Fibroblast of villous mesenchyme (primary cell): Measurements from ENCODE around the gene BTBD7. TPM values are rescaled to one million over a fixed set of nuclear protein-coding genes. Genes with fewer than 3 reads are reported as not detected.
A peak's percentile ranks its signal among the peaks of the same experiment; 100 is the strongest.

Experiments
- DNase-seq: peaks from one replicate; pipeline ENCODE4 v3.0.0-alpha.2; 2010; ENCODE audit warnings: low read depth
- H3K4me3 ChIP-seq: 2 replicates; pipeline ENCODE4 v1.5.1; 2011; ENCODE audit warnings: low read depth, mild to moderate bottlenecking, low read length
- total RNA-seq: library from RNA; depleted of rRNA; stranded (reverse); fragments of >200 nt; gene quantifications from 2 replicates; pipeline ENCODE4 v1.2.3, GENCODE V29; 2012
- TF ChIP-seq, protein P1 (sequence below): IDR thresholded peaks from 2 replicates; pipeline ENCODE4 v1.5.1; 2012; ENCODE audit warnings: low read depth, mild to moderate bottlenecking, low read length; ENCODE audit not compliant: insufficient read depth

The BTBD7 gene
- total RNA-seq, 1 donor: 35.4 TPM

GRCh38 chr14:93223565-93223964 is 109.3 kb downstream of the BTBD7 start:
- no peak for DNase-seq
- TF ChIP-seq, protein P1, sequence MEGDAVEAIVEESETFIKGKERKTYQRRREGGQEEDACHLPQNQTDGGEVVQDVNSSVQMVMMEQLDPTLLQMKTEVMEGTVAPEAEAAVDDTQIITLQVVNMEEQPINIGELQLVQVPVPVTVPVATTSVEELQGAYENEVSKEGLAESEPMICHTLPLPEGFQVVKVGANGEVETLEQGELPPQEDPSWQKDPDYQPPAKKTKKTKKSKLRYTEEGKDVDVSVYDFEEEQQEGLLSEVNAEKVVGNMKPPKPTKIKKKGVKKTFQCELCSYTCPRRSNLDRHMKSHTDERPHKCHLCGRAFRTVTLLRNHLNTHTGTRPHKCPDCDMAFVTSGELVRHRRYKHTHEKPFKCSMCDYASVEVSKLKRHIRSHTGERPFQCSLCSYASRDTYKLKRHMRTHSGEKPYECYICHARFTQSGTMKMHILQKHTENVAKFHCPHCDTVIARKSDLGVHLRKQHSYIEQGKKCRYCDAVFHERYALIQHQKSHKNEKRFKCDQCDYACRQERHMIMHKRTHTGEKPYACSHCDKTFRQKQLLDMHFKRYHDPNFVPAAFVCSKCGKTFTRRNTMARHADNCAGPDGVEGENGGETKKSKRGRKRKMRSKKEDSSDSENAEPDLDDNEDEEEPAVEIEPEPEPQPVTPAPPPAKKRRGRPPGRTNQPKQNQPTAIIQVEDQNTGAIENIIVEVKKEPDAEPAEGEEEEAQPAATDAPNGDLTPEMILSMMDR: no peak
- no peak overlapping the region for H3K4me3 ChIP-seq

GRCh38 chr14:93220509-93220908 is 112.3 kb downstream of the BTBD7 start:
- TF ChIP-seq, protein P1: no peak
- no peak overlapping the region for H3K4me3 ChIP-seq
- DNase-seq: no peak

DNA sequence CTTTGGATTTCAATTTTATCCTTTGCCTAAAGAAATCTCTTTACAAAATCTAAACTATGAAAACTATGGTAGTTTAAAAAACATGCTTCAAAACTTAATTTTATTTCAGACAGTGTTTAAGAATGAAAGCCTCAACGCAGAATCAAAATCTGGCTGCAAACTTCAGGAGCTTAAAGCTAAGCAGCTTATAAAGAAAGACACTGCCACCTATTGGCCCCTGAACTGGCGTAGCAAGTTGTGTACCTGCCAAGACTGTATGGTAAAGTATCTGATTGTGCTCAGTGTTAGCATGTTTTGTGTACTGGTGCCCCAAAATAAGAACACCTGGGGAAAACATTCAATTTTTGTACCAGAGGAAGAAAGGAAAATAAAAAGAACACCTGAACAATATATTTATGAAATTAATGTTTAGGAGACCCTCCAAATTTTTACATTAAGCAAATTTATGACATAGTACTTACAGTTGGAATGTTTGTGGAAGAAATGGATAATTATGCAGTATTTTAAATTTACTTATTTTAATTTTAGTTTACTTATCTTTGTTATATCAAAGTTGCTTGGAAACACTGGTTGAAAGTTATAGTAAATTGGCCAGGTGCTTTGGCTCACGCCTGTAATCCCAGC is 113.6 kb downstream of the BTBD7 start:
- H3K4me3 ChIP-seq: no peak overlapping the region
- DNase-seq: peak; percentile 66
- TF ChIP-seq, protein P1: peak; percentile 58

DNA sequence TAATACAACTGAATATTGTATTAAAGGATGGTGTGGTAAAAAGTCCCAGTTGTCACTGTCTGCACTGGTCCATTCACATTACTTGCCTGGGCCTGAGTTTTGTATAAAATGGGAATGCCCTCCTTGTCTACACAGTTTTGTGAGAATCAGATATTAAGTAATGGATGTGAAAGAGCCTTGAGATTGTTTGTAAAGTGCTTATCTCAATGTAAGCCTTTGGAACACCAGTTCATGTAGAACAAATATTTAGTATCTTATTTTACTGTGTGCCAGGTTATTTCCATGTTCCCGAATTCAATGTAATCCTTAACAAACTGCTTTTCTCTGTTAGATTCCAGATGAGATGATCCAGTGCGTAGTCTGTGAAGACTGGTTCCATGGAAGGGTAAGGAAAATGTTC is 118.2 kb downstream of the BTBD7 start:
- H3K4me3 ChIP-seq: no peak overlapping the region
- TF ChIP-seq, protein P1: no peak
- DNase-seq: no peak

GRCh38 chr14:93212432-93212831 is 120.4 kb downstream of the BTBD7 start:
- TF ChIP-seq, protein P1: no peak
- no peak overlapping the region for H3K4me3 ChIP-seq
- DNase-seq: no peak

DNA sequence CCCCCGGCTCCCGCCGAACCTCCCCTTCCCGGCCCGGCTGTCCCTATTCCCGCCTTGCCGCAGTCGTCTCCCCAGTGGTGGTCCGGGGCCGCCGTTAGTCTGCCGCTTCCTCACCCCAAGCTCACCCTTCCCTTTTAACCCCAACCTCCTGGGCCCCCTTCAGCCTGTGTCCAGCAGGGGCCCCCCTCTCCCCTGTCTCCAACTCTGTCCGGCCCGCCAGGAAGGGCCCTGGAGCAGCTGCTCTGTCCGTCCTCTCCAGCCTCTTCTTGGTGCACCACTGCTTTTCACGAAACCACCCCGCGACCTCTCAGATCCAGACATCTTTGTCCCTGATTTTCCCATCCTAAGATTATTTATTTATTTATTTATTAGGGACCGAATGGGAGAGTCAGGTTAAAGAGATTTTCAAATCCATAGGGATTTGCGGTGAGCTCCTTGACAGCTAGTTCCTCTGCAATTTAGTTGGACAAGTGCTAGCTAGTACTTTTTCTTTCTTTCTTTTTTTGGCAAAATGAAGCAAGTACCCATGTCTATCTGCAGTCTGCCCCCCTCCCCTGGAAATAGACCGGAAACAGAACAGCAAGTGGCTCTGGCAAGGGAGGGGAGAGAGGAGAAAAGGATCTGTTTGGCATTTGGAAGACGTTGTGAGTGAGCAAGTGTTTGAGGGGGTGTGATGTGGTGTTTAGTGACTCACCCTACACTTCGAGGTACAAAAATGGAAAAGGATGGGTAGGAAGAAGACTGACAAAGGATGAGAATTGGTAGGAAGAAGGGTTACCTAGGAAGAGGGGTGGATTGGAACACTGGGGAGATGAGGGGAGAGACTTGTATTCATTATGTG is 125.1 kb downstream of the BTBD7 start:
- DNase-seq: peak; percentile 64
- TF ChIP-seq, protein P1: peak; percentile 48
- peak overlapping the region; percentile 74 for H3K4me3 ChIP-seq
